D721Med (cell line): Measurements from ENCODE around the gene LY6G5C.

Experiments
- DNase-seq: peaks from one replicate; pipeline ENCODE4 v3.0.0; 2011; ENCODE audit warnings: low spot score; ENCODE audit not compliant: insufficient read length
- FAIRE-seq: peaks from 2 replicates; lab custom pipeline; 2011; peaks lifted over from hg19 to GRCh38; lab: Jason Lieb, UNC
- TF ChIP-seq, protein P1 (sequence below): IDR thresholded peaks from 2 replicates; pipeline ENCODE4 v1.5.1; 2012; ENCODE audit warnings: mild to moderate bottlenecking, control low read depth; ENCODE audit not compliant: insufficient read depth; ENCODE audit errors: missing control alignments

The LY6G5C gene

DNA sequence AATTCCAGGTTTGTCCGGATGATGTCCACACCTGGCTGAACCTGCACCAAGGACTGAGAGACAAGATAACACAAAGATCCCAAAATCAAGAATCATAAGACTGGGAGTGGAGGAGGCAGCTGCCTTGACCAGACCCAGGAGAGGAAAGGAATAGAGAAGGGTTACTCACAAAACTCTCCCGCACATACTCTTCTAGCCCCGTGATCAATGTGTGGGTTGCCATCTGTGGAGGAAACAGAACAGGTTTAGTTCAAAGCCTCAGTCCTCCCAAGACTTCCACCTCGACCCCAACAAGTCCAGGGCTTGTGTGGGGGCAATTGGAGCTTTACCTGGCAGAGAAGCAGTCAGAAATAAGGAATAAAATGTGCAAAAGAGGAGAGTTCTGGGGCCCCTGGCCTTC, 39.5 kb downstream of the LY6G5C start:
- FAIRE-seq: no peak
- TF ChIP-seq, protein P1, sequence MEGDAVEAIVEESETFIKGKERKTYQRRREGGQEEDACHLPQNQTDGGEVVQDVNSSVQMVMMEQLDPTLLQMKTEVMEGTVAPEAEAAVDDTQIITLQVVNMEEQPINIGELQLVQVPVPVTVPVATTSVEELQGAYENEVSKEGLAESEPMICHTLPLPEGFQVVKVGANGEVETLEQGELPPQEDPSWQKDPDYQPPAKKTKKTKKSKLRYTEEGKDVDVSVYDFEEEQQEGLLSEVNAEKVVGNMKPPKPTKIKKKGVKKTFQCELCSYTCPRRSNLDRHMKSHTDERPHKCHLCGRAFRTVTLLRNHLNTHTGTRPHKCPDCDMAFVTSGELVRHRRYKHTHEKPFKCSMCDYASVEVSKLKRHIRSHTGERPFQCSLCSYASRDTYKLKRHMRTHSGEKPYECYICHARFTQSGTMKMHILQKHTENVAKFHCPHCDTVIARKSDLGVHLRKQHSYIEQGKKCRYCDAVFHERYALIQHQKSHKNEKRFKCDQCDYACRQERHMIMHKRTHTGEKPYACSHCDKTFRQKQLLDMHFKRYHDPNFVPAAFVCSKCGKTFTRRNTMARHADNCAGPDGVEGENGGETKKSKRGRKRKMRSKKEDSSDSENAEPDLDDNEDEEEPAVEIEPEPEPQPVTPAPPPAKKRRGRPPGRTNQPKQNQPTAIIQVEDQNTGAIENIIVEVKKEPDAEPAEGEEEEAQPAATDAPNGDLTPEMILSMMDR: no peak
- DNase-seq: no peak

DNA sequence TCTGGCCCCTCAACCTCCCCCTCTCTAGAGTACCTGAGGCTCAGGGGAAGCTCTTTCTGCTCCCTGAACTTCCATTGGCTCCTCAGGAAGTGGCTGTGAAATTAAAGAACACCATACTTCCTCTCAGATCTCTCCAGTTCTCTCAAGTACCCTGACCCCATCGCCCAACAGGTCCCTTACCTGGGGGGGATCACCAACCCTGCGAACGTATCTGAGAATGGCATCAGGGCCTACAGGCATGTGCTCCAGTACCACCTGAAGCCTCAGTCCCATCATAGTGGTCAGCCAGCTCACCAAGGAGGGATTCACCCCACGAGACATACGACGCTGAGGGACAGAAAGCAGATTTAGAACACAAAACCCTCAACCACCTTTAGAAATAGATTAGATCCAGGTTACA, 40.3 kb downstream of the LY6G5C start:
- TF ChIP-seq, protein P1: no peak
- FAIRE-seq (no peak), DNase-seq (no peak)

DNA sequence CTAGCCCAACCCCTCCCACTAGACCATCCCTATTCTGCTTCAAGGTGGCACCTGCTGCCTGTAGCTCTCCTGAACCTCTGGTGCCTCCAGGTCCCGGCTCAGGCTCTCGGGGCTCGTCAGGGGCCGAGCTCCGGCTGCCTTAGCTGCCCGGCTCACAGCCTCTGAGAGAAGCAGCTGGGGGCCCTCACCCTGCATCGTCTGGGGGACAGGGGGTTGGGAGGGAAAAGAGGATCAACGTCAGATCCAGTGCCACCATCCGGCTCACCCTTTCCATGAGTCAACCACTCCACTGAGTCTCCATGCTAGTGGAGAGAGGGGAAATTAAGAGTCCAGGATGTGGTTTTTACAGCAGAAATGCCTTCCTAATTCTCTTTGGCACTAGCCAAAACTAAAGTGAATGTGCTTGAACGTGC, 41.4 kb downstream of the LY6G5C start:
- no peak for FAIRE-seq
- DNase-seq: no peak
- TF ChIP-seq, protein P1: no peak

DNA sequence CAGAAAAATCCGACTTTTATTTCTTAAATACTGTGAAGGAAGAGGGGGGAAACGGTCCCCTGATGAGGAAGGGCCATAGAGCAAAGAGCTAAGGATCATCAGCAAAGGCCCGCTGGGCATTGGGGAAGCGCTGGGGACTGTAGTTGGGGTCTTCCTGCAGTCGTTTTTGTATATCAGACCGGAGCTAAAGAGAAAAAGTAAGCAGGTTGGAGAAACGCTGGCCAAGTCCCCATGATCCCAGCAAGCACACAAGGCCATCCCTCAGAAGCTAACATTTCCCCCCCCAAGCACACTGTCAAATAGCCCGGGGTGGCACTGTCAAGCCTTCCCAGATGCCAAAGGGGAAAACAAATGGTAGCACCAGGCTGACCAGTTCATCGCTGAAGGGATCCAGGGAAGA, 41.8 kb downstream of the LY6G5C start:
- FAIRE-seq (no peak), DNase-seq (no peak)
- TF ChIP-seq, protein P1: no peak

DNA sequence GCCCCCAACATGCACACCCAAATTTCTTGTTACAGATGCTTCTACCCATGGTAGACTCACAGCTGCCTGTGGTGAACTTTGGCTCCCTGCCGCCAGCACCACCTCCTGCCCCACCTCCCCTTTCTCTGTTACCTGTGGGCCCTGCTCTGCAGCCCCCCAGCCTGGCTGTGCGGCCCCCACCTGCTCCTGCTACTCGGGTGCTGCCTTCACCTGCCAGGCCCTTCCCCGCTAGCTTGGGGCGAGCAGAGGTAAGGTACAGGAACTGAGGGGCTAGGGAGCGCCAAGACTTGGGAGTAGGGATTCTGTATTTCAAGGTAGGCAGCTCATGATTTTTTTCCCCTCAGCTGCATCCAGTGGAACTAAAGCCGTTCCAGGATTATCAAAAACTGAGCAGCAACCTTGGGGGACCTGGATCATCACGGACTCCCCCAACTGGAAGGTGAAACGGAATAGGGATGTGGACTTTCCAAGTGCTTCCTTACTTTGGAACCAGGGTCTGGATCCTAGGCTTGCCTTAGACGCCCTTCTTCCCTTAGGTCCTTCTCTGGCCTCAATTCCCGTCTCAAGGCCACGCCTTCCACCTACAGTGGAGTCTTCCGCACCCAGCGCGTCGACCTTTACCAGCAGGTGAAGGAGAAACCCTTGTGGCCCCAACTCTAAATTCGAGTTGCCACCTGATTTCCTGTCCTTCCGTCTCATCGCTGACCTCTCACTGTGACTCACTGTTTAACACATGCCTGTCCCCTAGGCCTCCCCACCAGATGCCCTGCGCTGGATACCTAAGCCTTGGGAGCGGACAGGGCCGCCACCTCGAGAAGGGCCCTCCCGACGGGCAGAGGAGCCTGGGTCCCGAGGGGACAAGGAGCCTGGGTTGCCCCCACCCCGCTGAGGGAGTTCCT, 43.9 kb downstream of the LY6G5C start:
- FAIRE-seq (no peak), DNase-seq (no peak)
- TF ChIP-seq, protein P1: no peak

DNA sequence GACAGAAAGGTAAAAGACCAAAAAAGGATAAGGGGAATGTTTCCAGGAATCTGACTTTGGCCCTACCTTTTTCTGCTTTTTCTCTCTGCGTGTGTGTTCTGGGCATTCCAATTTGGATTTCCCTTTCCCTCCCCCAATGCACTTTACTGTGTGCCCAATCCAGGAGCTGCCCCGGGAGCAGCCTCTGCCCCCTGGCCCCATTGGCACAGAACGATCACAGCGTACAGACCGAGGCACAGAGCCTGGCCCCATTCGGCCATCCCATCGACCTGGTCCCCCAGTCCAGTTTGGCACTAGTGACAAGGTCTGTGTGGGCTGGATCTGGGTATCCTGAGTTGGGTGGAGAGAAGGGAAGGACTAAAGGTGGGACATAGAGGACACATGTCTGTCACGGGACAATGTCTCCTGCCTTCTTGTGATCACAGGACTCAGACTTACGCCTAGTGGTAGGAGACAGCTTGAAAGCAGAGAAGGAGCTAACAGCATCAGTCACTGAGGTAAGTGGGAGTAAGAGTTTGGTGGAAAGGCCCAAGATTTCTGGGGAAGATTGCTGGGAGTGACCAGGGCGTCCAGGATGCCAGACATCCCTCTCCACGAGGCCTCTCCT, 45.8 kb downstream of the LY6G5C start:
- no peak for FAIRE-seq
- TF ChIP-seq, protein P1: no peak
- no peak for DNase-seq

DNA sequence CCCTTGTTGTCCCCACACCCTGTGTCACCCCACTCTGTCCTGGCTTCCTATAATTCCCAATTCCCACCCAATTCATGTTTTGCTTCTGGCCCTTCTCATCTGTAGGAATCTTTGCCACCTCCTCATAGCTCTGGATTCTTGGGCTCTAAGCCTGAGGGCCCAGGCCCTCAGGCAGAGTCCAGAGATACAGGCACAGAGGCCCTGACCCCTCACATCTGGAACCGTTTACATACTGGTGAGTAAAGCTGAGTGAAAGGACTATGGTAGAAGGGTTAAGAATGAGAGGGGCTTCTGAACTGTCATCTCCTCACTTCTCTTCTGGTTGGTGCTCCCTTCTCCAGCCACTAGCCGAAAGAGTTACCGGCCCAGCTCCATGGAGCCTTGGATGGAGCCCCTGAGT, 46.7 kb downstream of the LY6G5C start:
- FAIRE-seq: no peak
- DNase-seq: no peak
- TF ChIP-seq, protein P1: no peak
